Measurements from ENCODE around the gene WDR45B.

DNA sequence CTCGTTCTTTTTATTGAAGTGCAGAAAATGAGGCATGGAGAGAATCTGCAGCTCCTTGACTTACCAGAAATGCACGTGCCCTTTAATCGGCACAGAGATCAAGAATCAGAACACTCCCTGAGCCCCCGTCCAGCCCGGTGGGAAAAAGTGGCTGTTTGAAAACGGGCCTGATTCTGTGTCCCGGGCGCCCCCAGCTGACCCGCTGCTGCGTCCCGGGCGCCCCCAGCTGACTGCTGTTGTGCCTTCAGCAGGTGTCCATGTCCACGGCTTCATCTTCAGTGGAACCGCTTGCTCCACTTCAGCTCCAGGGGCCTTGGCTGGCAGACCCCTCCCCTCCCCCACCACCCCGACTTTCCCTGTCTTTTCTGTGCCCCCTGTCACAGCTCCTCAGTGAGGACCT, 81.0 kb downstream of the WDR45B start:
- TF ChIP-seq, protein P1, sequence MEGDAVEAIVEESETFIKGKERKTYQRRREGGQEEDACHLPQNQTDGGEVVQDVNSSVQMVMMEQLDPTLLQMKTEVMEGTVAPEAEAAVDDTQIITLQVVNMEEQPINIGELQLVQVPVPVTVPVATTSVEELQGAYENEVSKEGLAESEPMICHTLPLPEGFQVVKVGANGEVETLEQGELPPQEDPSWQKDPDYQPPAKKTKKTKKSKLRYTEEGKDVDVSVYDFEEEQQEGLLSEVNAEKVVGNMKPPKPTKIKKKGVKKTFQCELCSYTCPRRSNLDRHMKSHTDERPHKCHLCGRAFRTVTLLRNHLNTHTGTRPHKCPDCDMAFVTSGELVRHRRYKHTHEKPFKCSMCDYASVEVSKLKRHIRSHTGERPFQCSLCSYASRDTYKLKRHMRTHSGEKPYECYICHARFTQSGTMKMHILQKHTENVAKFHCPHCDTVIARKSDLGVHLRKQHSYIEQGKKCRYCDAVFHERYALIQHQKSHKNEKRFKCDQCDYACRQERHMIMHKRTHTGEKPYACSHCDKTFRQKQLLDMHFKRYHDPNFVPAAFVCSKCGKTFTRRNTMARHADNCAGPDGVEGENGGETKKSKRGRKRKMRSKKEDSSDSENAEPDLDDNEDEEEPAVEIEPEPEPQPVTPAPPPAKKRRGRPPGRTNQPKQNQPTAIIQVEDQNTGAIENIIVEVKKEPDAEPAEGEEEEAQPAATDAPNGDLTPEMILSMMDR (IDR thresholded peaks at IDR 0.05): no peak
- no peak for TF ChIP-seq POLR2A (IDR thresholded peaks at IDR 0.05)
